Measurements from ENCODE around the gene NENF. TPM values are rescaled to one million over a fixed set of nuclear protein-coding genes. Genes with fewer than 3 reads are reported as not detected.
A peak's percentile ranks its signal among the peaks of the same experiment; 100 is the strongest.

The NENF gene
- total RNA-seq, 1 experiment from 2014 or later: 28.2 TPM

GRCh38 chr1:212431644-212432043, 1.1 kb upstream of the NENF start:
- no peak for DNase-seq (ENCODE audit: low spot score)

GRCh38 chr1:212432272-212432660, 454 bp upstream of the NENF start:
- peak; percentile 9 for DNase-seq (ENCODE audit: low spot score)

GRCh38 chr1:212433577-212434462, 1.1 kb downstream of the NENF start:
- no peak for DNase-seq (ENCODE audit: low spot score)

- no peak for DNase-seq (ENCODE audit: low spot score)
These were observed 2.3 kb downstream of the NENF start for GRCh38 chr1:212434992-212435391.

- DNase-seq (ENCODE audit: low spot score): no peak
These were observed 4.6 kb downstream of the NENF start for GRCh38 chr1:212437179-212437798.

GRCh38 chr1:212438831-212439237, 6.1 kb downstream of the NENF start:
- DNase-seq (ENCODE audit: low spot score): no peak

- no peak for DNase-seq (ENCODE audit: low spot score)
These were observed 7.7 kb downstream of the NENF start for GRCh38 chr1:212440419-212440818.

- no peak for DNase-seq (ENCODE audit: low spot score)
These were observed 9.7 kb downstream of the NENF start for GRCh38 chr1:212442408-212442807.

GRCh38 chr1:212446333-212446732, 13.6 kb downstream of the NENF start:
- no peak for DNase-seq (ENCODE audit: low spot score)

GRCh38 chr1:212447478-212447877, 14.8 kb downstream of the NENF start:
- DNase-seq (ENCODE audit: low spot score): no peak

- DNase-seq (ENCODE audit: low spot score): no peak
These were observed 17.7 kb downstream of the NENF start for GRCh38 chr1:212450331-212450881.

GRCh38 chr1:212451416-212452322, 18.9 kb downstream of the NENF start:
- no peak for DNase-seq (ENCODE audit: low spot score)

- peak; percentile 25 for DNase-seq (ENCODE audit: low spot score)
These were observed 19.8 kb downstream of the NENF start for GRCh38 chr1:212452323-212453155.

GRCh38 chr1:212453156-212453857, 20.6 kb downstream of the NENF start:
- DNase-seq (ENCODE audit: low spot score): no peak

GRCh38 chr1:212454741-212455140, 22.0 kb downstream of the NENF start:
- no peak for DNase-seq (ENCODE audit: low spot score)

- DNase-seq (ENCODE audit: low spot score): no peak
These were observed 22.7 kb downstream of the NENF start for GRCh38 chr1:212455401-212455800.

- DNase-seq (ENCODE audit: low spot score): peak; percentile 90
These were observed 23.2 kb downstream of the NENF start for GRCh38 chr1:212455803-212456528.

GRCh38 chr1:212457740-212458338, 25.1 kb downstream of the NENF start:
- DNase-seq (ENCODE audit: low spot score): peak; percentile 84

GRCh38 chr1:212458817-212459216, 26.1 kb downstream of the NENF start:
- no peak for DNase-seq (ENCODE audit: low spot score)

Data from HT-29 (cell line).